Ovary (tissue), 9 donors: ENCODE results near the gene SLC41A3. TPM values are rescaled to one million over a fixed set of nuclear protein-coding genes. Genes with fewer than 3 reads are reported as not detected.
"Not testable (repeated sequence)": the region's sequence is repeated elsewhere in the genome, so short reads cannot be mapped to it uniquely, and the experiment has no call there.

Experiments
- DNase-seq, 5 donors: peaks; one replicate each; pipeline ENCODE4 v3.0.0-alpha.2; 2019 to 2020
- H3K27ac ChIP-seq, 2 donors: fragments of 200-600 bp; one replicate each; pipeline versions ENCODE4 v1.5.1 to v1.8.0; 2019 to 2022
- H3K27me3 ChIP-seq: fragments of 200-600 bp; one replicate; pipeline ENCODE4 v1.8.0; 2022
- H3K36me3 ChIP-seq: fragments of 200-600 bp; sonication (generic); one replicate; pipeline ENCODE4 v1.5.1; 2019
- H3K4me1 ChIP-seq: one replicate; pipeline ENCODE4 v1.8.1; 2013; ENCODE audit warnings: mild to moderate bottlenecking, moderate library complexity; ENCODE audit not compliant: insufficient read depth
- H3K4me3 ChIP-seq: fragments of 200-600 bp; sonication (generic); one replicate; pipeline ENCODE4 v1.5.1; 2017
- H3K9me3 ChIP-seq, 2 donors: fragments of 200-600 bp in 1 of 2; sonication (generic) in 1 of 2; one replicate each; pipeline versions ENCODE4 v1.5.1 to v1.8.1; 2013 to 2019; ENCODE audit warnings: mild to moderate bottlenecking in 1 of 2, moderate library complexity in 1 of 2
- EP300 ChIP-seq: sonication (generic); formaldehyde crosslinking; IDR thresholded peaks from one replicate; pipeline ENCODE4 v1.6.1; 2017; ENCODE audit warnings: antibody characterized with exemption
- POLR2A ChIP-seq: fragments of 450-650 bp; IDR thresholded peaks from one replicate; pipeline ENCODE4 v1.6.1; 2017; ENCODE audit warnings: antibody characterized with exemption, mild to moderate bottlenecking, moderate library complexity
- WGBS, 3 donors: extraction: QIAGEN DNeasy Blood & Tissue Kit in 1 of 3; methylation state at CpG; one replicate each; pipeline versions ENCODE4 v1.1.5 to v1.1.7; 2013 to 2017; 5-methylcytosine and 5-hydroxymethylcytosine counted together
- intact Hi-C, 4 donors: fragments of 100-400 bp; cut with DNase I; formaldehyde crosslinking; loops; one replicate each; pipeline versions ENCODE4 v1.11.0 to v1.15.1; 2022 to 2023
- polyA plus RNA-seq, 2 donors: library from polyadenylated mRNA; stranded (reverse); fragments of 200-250 nt in 1 of 2; fragments of 350-450 nt in 1 of 2; fragmentation: Illumina TruSeq in 1 of 2; extraction: RNeasy Lipid Tissue Mini Kit (QIAGEN cat#74804) in 1 of 2; gene quantifications; one replicate each; pipeline ENCODE4 v1.2.3, GENCODE V29; 2013 to 2014
- total RNA-seq, 7 donors: library from RNA; depleted of rRNA in 2 of 7; stranded (reverse); fragments of >200 nt in 2 of 7; fragmentation: NEBNext Ultra II Directional in 3 of 7; extraction: Animal tissue kit (Norgen Biotek cat#: 25700) in 3 of 7; gene quantifications; one replicate each; pipeline versions ENCODE4 v1.1.0 to v1.2.4, GENCODE V29; 2016 to 2023
- TF ChIP-seq, protein P1 (sequence below), 3 donors: fragments of 450-650 bp in 2 of 3; fragments of 200-600 bp in 1 of 3; IDR thresholded peaks; one replicate each; pipeline versions ENCODE4 v1.5.1 to v1.8.0; 2016 to 2022; ENCODE audit warnings: antibody characterized with exemption in 3 of 3, mild to moderate bottlenecking in 1 of 3
- donor health status: DM: no; HTN: no; CAD: no; lungs with moderate emphysema.
- donor health status: DM: no; HTN: no; CAD: no.
- donor health status: Bipolar disorder and iron deficiency.
- donor health status: DM: yes; HTN: yes; CAD: no.
- donor health status: DM: no; HTN: no; CAD: no.
- donor health status: DM: yes; HTN: yes; CAD: no.

SLC41A3 gene
- total and polyA plus RNA-seq, 9 donors, result 58.1 to 107 (median 77.7) TPM

DNA sequence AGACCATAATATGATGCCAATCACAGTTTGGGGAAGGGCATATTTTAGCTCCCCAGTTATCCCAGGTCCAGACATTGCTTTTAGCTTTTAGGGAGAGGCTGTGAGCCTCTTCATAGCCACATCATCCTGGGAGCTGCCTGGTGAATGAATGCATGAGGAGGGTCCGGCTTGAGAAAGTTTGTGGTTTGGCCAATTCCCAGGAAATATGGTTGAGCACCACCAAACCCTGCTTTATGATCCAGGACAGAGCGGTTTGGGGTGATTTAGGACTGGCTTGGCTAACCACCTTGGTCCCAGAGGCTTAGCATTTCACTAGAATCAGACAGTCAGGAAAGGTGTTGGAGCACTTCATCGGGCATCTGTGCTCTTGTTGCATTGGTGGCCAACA is 107.9 kb downstream of the SLC41A3 start:
- H3K27me3 ChIP-seq, H3K9me3 ChIP-seq, DNase-seq, H3K27ac ChIP-seq, H3K36me3 ChIP-seq, H3K4me3 ChIP-seq, intact Hi-C loops, H3K4me1 ChIP-seq: not testable (repeated sequence)
- WGBS, 3 donors, result 86 to 95% (median 92%) methylated on average over 3 of the region's 3 CpGs

DNA sequence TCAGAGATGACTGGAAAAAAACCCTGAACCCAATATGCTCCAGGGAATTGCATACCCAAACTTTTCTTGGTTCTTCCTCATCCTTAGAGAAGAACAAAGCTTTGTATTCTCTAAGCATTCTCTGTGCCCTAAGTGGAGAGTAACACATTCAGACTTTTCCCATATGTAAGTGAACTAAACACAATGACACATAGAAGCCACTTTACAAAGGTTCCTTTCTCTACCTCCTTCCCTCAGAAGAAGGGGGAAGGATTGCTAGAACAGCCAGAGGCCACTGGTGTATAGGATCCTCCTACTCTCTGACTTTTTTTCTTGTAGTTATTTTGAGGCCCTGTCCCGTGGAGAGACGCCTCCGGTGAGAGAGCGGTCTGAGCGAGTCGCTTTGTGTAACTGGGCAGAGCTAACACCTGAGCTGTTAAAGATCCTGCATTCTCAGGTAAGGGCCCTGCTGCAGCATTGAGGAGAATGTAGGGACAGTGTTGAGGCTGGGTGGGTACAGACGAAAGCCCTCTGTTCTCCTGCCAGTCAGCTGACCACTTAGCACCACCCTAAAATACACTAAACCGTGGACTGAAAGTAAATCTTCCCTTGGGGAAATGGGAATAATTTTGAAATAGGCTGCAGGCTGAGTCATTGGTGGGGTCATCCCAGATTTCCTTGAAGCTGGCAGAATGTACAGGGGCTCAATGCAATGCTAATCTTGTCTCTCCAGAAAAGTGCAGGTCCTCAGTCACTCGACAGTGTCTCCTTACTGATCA is 108.5 kb downstream of the SLC41A3 start:
- H3K9me3 ChIP-seq, intact Hi-C loops, H3K27me3 ChIP-seq, DNase-seq, H3K4me1 ChIP-seq, H3K27ac ChIP-seq, H3K36me3 ChIP-seq, H3K4me3 ChIP-seq: not testable (repeated sequence)
- WGBS, 3 donors, result 65 to 77% (median 74%) methylated on average over 9 of the region's 9 CpGs

DNA sequence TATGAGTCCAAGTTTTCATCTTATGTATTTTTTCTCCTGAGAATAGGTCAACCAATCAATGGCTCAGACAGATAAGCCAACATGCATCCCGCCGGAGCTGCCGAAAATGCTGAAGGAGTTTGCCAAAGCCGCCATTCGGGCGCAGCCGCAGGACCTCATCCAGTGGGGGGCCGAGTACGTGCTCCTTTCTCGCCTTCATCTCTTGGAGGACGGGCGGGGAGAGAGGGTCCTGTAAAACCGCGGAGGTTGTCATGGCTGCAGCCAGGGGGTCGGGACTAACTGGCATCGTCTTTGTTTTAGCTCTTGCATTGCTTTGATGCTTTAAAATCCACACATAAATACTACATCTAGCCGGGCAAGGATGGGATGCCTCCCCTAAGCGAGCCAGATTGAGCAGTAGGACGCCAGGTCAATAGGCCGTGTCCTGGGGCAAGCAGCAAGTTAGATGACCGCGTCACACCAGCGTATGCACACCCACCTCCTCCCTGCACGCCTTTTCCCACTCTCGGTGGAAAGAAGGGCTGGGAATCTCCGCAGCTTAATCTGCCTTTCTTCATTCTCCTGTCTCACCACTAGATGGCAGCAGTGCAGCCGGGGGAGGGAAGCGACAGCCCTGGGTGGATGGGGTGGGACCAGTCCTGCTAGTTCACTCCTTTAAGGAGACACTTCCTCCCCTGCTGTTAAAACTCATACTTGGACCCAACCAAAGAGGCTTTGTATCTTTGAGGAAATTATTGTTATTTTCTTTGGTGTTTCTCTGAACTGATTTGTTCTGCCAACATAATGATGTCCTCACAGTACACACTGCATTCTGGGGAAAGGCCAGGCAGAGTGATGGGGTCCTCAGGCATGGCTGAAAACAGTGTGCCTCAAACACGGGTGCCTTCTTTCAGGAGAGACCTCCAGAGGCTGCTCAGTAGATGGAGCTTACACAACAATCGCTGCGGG is 111.7 kb downstream of the SLC41A3 start:
- H3K4me3 ChIP-seq, result peak overlapping the region; percentile 20
- DNase-seq, result peak; percentile 32 to 53 (median 45)
- intact Hi-C loops, H3K4me1 ChIP-seq, H3K27me3 ChIP-seq, H3K27ac ChIP-seq, H3K9me3 ChIP-seq, H3K36me3 ChIP-seq: not testable (repeated sequence)
- WGBS, 3 donors, result 1 to 5% (median 1%) methylated on average over 29 to 31 of the region's 31 CpGs
- TF ChIP-seq, protein P1, sequence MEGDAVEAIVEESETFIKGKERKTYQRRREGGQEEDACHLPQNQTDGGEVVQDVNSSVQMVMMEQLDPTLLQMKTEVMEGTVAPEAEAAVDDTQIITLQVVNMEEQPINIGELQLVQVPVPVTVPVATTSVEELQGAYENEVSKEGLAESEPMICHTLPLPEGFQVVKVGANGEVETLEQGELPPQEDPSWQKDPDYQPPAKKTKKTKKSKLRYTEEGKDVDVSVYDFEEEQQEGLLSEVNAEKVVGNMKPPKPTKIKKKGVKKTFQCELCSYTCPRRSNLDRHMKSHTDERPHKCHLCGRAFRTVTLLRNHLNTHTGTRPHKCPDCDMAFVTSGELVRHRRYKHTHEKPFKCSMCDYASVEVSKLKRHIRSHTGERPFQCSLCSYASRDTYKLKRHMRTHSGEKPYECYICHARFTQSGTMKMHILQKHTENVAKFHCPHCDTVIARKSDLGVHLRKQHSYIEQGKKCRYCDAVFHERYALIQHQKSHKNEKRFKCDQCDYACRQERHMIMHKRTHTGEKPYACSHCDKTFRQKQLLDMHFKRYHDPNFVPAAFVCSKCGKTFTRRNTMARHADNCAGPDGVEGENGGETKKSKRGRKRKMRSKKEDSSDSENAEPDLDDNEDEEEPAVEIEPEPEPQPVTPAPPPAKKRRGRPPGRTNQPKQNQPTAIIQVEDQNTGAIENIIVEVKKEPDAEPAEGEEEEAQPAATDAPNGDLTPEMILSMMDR (IDR thresholded peaks at IDR 0.05), result peak; percentile 51 to 71 (median 57)

DNA sequence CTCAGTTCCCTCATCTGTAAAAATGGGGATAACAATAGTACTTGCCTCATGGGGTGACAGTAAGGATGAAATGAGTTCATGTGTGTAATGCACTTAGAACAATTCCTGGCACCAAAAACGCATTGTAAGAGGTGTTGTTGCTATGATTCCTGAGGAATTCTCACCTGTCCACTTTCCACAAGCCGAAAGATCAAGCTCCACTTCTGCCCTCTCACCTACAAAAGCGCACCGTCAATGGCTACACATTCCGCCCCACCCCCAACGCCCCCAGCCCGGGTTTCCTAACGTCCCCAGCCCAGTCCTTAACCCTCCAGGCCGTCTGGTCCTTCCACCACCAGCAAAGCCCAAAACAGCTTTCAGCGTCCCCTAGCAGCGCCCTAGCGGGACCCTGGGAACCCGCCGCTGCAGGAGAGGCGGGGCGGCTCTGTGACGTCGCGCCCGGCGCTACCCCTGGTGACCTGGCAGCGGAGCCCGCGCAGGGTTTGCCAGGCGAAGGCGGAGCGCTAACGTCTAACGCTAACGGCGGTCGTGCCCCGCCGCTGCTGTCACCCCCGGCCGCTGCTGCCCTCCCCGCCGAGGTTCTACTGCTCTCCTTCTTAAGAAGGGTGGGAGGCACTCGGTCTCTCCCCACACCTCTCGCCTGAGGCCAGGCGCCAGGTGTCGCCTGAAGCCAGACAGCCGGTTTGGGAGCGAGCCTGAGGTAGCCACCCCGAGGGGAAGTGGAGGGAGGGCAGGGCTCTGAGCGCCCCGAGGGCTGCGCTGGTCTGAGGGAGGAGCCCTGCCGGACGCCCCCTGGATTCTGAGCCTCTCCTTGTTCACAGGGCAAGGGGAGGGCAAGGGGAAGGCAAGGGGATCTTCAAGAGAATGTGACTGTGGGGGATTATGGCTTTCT is 115.0 kb downstream of the SLC41A3 start, which contains the start of gene ROPN1B:
Gene ROPN1B, plus strand, starts transcription at position 478 of the 892 bp plus-strand sequence. CDS start 2,877 bp downstream, outside the sequence.
- DNase-seq, H3K4me1 ChIP-seq, intact Hi-C loops, H3K27ac ChIP-seq, H3K27me3 ChIP-seq, H3K4me3 ChIP-seq, H3K36me3 ChIP-seq, H3K9me3 ChIP-seq: not testable (repeated sequence)
- 0 to 18% methylated on average over 2 to 5 of the region's 50 CpGs; no CpG with 5 or more reads in 1 of the 3 donors for WGBS, 3 donors

DNA sequence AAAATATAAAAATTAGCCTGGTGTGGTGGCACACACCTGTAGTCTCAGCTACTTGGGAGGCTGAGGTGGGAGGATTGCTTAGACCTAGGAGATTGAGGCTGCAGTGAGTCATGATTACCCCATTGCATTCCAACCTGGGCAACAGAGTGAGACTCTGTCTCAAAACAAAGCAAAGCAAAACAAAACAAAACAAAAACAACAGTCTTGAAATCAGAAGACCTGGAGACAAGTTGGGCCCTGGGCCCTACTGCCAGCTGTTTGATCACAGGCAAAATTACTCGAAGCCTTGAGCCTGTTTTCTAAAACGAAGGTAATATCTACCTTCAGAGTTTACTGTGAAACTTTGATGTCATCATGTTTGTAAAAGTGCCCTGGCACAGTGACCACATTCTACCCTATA is 115.8 kb downstream of the SLC41A3 start:
- 79 to 92% (median 79%) methylated on average over 2 of the region's 2 CpGs for WGBS, 3 donors
- intact Hi-C loops, result not testable (repeated sequence)

DNA sequence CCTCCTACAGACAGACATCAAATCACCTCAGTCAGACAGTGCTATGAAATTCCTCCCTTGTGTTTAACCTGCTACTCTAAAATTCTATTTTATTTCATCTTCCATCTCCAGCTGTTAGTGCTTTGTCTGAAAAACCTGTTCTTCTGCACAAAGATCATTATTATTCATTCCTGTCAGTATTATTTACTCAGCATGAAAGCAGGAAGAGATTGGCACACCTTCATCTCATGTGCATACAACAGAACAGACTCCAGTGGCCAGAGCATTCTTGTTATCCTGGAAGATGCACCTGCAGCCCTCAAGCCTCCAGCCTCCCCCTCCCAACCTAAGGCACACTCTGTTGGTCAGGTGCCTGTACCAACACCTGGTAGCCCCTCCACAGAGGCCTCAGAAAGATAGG is 116.8 kb downstream of the SLC41A3 start:
- H3K36me3 ChIP-seq, result no peaks in the 10 kb centered on the region
- intact Hi-C loops, result no loop called here
- DNase-seq, result no peak
- H3K27ac ChIP-seq, result no peak overlapping the region
- no peaks in the 10 kb centered on the region for H3K9me3 ChIP-seq
- H3K4me3 ChIP-seq, result no peak overlapping the region
- TF ChIP-seq, protein P1 (IDR thresholded peaks at IDR 0.05), result no peak
- no peak for TF ChIP-seq POLR2A
- TF ChIP-seq EP300, result no peak
- H3K4me1 ChIP-seq, result peaks cover 4% of the 10 kb centered on the region
- H3K27me3 ChIP-seq, result no peaks in the 10 kb centered on the region

More for the DNA sequence above, 115.8 kb downstream of the SLC41A3 start:
- H3K27me3 ChIP-seq, H3K4me1 ChIP-seq, DNase-seq, H3K9me3 ChIP-seq, H3K4me3 ChIP-seq, H3K36me3 ChIP-seq, H3K27ac ChIP-seq: not testable (repeated sequence)
